Upper lobe of right lung (tissue), 1 donor: ENCODE data around the gene C16orf74. TPM values are rescaled to one million over a fixed set of nuclear protein-coding genes. Genes with fewer than 3 reads are reported as not detected.

Source experiments
- ATAC-seq: fragments of 200-7000 bp; cut with Tn5 transposase; one replicate; pipeline ENCODE4 v1.9.1; 2020; ENCODE audit warnings: mild to moderate bottlenecking, moderate library complexity
- DNase-seq: peaks from one replicate; pipeline ENCODE4 v3.0.0-alpha.2; 2020
- H3K27ac ChIP-seq: fragments of 200-600 bp; one replicate; pipeline ENCODE4 v1.8.0; 2022
- H3K27me3 ChIP-seq: fragments of 200-600 bp; one replicate; pipeline ENCODE4 v1.8.0; 2022; ENCODE audit warnings: mild to moderate bottlenecking
- H3K36me3 ChIP-seq: fragments of 200-600 bp; one replicate; pipeline ENCODE4 v1.8.0; 2022
- H3K4me1 ChIP-seq: fragments of 200-600 bp; one replicate; pipeline ENCODE4 v1.8.0; 2022
- H3K4me3 ChIP-seq: fragments of 200-600 bp; one replicate; pipeline ENCODE4 v1.8.0; 2022; ENCODE audit warnings: mild to moderate bottlenecking
- H3K9me3 ChIP-seq: fragments of 200-600 bp; one replicate; pipeline ENCODE4 v1.8.0; 2022
- intact Hi-C: fragments of 100-400 bp; cut with DNase I; formaldehyde crosslinking; loops from one replicate; pipeline ENCODE4 v1.11.0; 2022
- microRNA-seq: library from miRNA; unstranded; fragments of <30 nt; microRNA quantifications from one replicate; pipeline ENCODE4 v1.2.0, GENCODE V29; 2020; ENCODE audit warnings: borderline microRNAs expressed
- total RNA-seq: library from RNA; stranded (reverse); fragmentation: NEBNext Ultra II Directional; extraction: Animal tissue kit (Norgen Biotek cat#: 25700); gene quantifications from one replicate; pipeline ENCODE4 v1.2.1, GENCODE V29; 2021
- TF ChIP-seq, protein P1 (sequence below): fragments of 200-600 bp; IDR thresholded peaks from one replicate; pipeline ENCODE4 v1.8.0; 2022; ENCODE audit warnings: antibody characterized with exemption
- donor health status: DM: no; HTN: yes; CAD: no; lungs with severe emphysema.

C16orf74 gene
- total RNA-seq, 1 donor from 2014 or later, result 2.7 TPM

DNA sequence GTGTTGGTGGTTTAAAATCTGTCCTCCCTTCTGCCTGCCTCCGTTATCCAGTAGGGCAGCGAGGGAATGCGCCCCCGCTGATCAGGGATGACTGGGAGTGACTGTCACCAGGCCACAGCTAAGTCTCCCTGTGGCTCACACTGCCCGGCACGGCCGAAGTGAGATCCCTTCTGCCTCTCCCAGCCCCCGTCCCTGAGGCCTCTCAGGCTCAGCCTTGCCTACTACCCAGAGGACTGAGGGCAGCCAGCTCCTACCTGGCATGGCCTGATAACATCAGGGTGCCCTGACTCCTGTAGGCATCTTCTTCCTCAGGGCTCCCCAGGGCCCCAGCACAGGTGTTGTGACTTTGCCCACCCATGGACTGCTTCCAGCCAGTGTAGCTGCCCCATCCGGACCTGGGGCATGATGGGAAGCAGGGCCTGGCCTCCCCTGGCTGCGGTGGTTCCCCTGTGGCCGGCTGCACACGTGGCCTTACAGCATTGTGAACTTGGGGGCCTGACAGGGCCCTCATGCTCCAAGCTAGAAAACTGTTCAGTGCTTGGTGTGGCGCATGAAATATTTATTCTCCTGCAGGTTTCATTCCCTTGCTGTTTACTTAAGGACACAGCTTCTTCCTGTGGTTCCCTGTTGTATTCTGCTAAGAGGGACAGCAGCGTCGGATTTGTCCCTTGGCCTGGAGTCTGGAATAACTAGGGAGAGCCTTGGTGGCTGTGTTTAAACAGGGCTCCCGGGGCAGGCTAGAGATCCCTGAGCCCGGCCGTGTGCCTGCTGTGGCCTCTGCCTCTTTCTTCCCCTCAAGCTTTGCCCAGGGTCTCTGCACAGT, 92.2 kb downstream of the C16orf74 start:
- Histone ChIP-seq H3K4me3 (no peak overlapping the region), H3K9me3 (no peaks in the 10 kb centered on the region), H3K27ac (no peak overlapping the region), H3K27me3 (no peaks in the 10 kb centered on the region), H3K36me3 (peaks cover 95% of the 10 kb centered on the region), H3K4me1 (peaks cover under 1% of the 10 kb centered on the region)
- TF ChIP-seq, protein P1, sequence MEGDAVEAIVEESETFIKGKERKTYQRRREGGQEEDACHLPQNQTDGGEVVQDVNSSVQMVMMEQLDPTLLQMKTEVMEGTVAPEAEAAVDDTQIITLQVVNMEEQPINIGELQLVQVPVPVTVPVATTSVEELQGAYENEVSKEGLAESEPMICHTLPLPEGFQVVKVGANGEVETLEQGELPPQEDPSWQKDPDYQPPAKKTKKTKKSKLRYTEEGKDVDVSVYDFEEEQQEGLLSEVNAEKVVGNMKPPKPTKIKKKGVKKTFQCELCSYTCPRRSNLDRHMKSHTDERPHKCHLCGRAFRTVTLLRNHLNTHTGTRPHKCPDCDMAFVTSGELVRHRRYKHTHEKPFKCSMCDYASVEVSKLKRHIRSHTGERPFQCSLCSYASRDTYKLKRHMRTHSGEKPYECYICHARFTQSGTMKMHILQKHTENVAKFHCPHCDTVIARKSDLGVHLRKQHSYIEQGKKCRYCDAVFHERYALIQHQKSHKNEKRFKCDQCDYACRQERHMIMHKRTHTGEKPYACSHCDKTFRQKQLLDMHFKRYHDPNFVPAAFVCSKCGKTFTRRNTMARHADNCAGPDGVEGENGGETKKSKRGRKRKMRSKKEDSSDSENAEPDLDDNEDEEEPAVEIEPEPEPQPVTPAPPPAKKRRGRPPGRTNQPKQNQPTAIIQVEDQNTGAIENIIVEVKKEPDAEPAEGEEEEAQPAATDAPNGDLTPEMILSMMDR, result no peak
- ATAC-seq, result no peak
- intact Hi-C loops, result no loop called here
- DNase-seq, result no peak

DNA sequence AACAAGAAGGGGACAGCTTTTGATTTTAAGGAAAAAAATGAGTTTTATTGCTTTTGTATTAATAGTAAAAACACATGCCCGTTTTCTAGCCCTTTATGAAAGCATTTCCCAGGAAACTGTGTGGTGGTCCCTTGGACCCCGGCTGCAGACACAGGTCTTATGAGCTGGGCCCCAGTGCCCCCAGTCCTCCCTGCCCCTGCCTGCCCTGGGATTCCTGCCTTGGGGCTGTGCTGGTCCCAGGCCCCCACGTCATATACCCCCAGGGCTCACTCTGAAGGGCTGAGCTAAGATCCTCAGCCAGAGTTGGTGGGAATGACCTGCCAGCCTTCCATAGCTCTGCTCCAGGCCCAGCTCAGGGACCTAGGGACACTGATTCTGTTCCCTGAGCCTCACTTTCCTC, 92.9 kb downstream of the C16orf74 start:
- DNase-seq (no peak), ATAC-seq (no peak)
- intact Hi-C loops, result no loop called here
- Histone ChIP-seq H3K4me1 (peaks cover 6% of the 10 kb centered on the region), H3K27ac (no peak overlapping the region), H3K9me3 (no peaks in the 10 kb centered on the region), H3K27me3 (no peaks in the 10 kb centered on the region), H3K4me3 (no peak overlapping the region), H3K36me3 (peaks cover 88% of the 10 kb centered on the region)
- TF ChIP-seq, protein P1, result no peak

Small RNAs within 50 kb of the gene (microRNA-seq; reads per million reads assigned to microRNA genes)
- gene MIR1910, result not detected

Other genes starting within 250 kb of the C16orf74 start
- gene GSE1, start 137.8 kb downstream of the C16orf74 start, total RNA-seq, result 87.2 TPM
- gene GINS2, start 62.1 kb downstream of the C16orf74 start, total RNA-seq, result 0.46 TPM
- 20.0 TPM for gene EMC8, start 48.4 kb upstream of the C16orf74 start, total RNA-seq
- 382 TPM for gene COX4I1, start 48.6 kb upstream of the C16orf74 start, total RNA-seq
- gene IRF8, start 148.1 kb upstream of the C16orf74 start, total RNA-seq, result 43.1 TPM